Activated CD4-positive, alpha-beta T cell treated with anti-CD3 and anti-CD28 coated beads, Interleukin-2, amount 50 U/mL, for 4 hours (primary cell): Measurements from ENCODE around the gene HELZ.
"Not testable (repeated sequence)": the region's sequence is repeated elsewhere in the genome, so short reads cannot be mapped to it uniquely, and the experiment has no call there.

Source experiments
- DNase-seq, 2 experiments: peaks; one replicate each; pipeline ENCODE4 v3.0.0-alpha.2; 2020

The HELZ gene

DNA sequence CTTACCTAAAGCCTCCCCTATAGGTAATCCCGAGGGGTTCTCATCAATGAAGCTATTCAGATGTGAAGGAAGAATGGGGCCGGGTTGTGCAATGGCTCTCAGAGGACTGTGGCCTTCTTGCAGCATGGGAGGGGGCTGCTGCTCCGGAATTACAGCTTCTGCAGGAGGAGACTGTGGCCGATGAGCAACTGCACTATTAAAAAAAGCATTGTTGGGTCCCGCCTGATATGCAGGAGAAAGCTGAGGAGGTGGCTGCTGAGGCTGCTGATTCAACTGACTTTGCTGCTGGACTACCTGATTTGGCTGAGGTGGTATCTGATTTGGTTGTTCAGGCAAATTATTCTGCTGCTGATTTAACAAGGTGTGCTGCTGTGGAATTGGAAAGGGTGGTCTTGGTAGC lies 135.9 kb downstream of the HELZ start:
- DNase-seq: no peak

DNA sequence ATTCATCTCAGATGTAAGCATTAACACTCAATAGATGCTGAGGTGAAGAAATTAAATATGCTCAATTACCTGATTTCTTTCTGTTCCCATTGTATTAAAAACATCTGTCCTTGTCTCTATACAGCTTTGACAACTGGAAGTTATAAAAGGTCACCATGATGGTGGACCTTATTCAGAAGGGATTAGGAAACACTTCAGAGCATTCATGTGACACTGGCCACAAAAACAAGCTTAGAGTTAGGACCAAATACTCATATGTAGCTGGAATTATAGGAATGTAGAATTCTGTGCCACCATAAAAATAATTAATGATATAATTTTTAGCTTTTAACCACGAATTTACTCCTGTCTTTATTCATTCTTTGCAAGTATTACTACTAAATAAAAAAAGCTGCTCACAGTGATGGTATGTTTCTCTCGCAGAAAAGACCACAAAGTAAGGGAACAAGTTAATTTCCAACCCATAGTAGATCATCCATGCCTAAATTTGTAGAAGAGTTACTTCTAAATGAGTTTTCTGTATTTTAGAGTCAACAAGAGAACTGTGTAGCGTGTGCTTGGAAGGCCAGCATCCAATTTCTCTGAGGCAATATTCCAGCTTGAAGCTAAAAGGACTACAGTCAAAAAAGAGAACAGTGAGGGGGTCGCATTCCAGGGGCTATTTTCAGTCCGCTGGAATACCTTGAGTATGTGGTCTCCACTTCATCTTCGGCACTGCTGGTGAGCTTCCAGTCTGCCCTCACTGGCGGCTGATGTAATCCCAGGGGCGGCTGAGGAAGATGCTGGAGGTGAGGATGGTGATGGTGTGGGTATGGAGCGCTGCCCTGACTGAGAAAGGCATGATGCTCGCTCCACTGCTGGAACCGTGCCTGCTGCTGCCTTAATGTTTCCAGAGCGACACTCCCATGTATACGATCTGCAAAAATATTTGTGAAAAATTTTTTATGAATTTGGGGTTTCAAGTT lies 136.9 kb downstream of the HELZ start:
- DNase-seq: no peak

- DNase-seq: no peak
Measured at GRCh38 chr17:67107171-67107570, 137.8 kb downstream of the HELZ start.

DNA sequence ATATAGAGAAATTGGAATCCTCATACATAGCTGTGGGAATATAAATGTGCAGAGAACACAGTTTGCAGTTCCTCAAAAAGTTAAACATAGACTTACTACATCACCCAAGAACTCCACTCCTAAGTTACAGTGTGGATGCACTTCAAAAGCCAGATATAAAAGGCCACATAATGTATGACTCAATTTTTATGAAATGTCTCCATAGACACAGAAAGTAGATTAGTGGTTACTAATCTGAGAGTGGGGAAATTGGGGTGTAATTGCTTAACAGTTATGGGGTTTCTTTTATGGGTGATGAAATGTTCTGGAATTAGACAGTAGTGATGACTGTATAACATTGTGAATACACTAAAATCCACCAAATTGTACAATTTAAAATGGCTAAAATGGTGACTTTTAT lies 139.8 kb downstream of the HELZ start:
- DNase-seq: no peak

- not testable (repeated sequence) for DNase-seq
Measured at GRCh38 chr17:67104641-67105040, 140.4 kb downstream of the HELZ start.

- DNase-seq: no peak
Measured at GRCh38 chr17:67098006-67098405, 147.0 kb downstream of the HELZ start.

DNA sequence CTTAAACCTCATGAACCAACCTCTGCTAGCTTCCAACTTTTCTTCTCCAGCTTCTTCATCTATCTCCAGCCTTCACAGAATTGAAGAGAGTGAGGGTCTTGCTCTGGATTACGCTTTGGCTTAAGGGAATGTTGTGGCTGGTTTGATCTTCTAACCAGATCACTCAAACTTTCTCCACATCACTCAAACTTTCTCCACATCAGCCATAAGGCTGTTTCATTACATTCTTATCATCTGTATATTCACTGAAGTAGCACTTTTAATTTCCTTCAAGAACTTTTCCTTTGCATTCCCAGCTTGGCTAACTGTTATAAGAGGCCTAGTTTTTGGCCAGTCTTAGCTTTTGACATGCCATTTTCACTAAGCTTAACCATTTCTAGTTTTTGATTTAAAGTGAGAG lies 148.4 kb downstream of the HELZ start:
- no peak for DNase-seq

DNA sequence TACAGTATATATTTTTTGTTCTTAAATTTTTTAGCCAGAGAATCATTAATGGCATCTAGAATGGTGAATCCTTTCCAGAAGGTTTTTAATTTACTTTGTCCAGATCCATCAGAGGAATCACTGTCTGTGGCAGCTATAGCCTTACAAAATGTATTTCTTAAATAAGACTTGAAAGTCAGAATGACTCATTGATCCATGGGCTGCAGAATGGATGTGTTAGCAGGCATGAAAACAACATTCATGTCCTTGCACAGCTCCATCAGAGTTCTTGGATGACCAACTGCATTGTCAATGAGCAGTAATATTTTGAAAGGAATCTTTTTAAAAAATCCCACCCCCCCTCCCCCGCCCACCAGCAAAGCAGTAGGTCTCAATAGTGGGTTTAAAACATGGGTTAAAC lies 149.2 kb downstream of the HELZ start:
- no peak for DNase-seq

DNA sequence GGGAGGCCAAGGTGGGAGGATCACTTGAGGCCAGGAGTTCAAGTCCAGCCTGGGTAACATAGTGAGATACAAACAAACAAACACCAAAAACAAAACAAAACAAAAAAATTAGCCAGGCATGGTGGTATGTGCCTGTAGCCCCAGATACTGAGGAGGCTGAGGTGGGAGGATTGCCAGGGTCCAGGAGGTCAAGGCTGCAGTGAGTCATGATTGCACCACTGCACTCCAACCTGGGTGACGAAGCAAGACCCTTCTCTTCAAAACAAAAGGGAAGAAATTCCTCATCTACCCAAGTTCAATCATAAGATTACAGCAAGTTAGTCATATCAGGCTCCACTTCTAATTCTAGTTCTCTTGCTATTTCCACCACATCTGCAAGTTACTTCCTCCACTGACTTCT lies 149.7 kb downstream of the HELZ start:
- not testable (repeated sequence) for DNase-seq

DNA sequence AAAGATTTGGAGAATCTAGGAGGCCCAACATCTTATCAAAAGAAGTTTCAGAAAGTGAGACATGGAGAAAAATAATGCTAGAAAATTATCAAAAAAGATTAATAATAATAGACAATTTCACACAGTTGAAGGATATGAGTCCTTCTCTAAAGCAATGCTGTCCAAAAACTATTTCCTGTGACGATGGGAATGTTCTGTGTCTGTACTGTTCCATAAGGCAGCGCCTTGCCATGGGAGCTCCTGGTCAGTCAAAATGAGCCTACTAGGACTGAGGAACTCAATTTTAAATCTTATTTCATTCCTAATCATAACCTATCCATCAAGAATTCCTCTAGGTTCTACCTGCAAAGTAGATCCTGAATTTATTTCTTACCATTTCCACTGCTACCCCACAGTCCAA lies 151.6 kb downstream of the HELZ start:
- DNase-seq: no peak

DNA sequence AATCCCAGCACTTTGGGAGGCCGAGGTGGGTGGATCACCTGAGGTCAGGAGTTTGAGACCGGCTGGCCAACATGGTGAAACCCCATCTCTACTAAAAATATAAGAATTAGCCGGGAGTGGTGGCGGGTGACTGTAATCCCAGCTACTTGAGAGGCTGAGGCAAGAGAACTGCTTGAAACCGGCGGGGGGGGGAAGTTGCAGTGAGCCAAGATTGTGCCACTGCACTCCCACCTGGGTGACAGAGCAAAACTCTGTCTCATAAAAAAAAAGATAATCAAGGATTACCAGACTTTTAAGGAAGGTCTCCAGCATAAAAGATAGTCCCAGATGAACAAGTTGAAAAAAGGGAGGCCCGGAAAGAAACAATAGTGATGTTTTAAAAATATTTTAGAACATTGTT lies 152.3 kb downstream of the HELZ start:
- DNase-seq: not testable (repeated sequence)

DNA sequence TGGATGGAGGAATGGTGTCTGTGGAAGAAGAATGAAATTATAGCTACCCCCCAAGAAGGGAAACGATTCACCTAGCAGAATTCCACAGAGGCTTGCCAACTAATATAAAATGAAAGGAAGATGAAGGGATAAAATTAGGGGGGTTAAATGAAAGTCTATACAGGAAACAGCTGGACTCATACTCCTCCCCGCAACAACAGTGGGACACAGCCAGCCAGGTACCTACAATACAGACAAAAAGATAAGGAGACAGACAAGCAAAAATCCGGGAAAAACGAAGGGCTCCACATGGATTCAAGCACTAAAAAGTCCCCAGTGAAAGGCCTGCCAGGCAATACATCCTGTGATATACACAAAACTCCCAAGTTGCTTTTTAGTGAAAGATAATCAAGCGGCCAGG lies 152.7 kb downstream of the HELZ start:
- no peak for DNase-seq

- no peak for DNase-seq
Measured at GRCh38 chr17:67090341-67090740, 154.7 kb downstream of the HELZ start.

DNA sequence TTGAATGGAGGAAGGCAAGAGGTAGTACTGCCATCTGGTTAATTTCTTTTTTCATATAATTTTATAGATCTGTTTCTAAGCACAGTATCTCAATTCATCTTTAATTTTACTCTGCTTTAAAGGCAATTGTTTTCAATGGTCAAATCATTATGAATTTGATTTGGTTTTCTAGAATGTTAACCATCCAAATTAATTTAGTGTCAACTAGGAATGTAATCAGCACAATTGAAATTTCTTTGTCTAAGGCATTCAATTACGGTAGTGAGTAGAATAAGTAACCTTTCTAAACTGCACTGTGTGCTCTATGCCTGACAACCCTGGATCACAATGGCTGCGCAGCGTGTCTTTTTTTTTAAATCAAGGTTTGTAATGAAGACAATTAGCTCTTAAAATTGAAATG lies 156.4 kb downstream of the HELZ start:
- DNase-seq: no peak

- DNase-seq: no peak
Measured at GRCh38 chr17:67085406-67085805, 159.6 kb downstream of the HELZ start.

DNA sequence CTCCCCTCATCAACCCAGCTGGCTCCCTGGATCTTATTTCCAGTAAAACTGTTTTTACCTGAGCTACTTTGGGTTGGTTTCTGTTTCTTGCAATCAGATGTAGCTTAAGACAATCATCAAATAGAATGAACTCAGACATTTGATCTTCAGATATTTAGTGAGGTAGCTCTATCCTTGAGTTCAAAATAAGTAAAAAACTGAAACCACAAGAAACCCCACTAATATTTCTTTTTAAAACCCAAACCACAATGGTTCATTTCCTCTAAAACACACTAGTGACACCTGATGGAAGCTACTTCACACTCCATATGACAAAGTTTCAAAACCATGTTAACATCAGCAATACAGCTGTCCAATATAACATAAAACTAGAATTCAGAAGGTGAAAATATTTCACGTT lies 162.9 kb downstream of the HELZ start:
- no peak for DNase-seq

- DNase-seq: no peak
Measured at GRCh38 chr17:67080804-67081203, 164.2 kb downstream of the HELZ start.

- no peak for DNase-seq
Measured at GRCh38 chr17:67079491-67079890, 165.5 kb downstream of the HELZ start.

DNA sequence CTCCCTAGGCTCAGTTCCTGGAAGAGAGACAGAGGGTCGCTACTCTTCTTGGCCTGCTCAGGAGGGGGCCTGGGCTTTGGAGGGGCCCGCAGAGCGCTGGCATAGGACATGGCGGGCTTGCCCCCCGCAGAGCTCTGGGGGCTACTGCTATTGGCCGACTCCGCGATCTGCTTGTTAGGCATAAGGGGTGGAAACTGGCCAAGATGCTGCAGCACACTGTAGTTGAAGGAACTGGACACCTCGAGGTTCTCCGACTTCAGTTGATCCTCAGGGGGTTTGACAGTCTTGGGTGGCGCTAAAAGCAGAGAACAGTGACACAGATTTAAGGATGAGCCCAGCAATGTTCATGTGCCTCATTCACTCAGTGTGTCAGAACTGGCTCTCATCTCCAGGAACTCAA lies 166.7 kb downstream of the HELZ start:
- no peak for DNase-seq

- DNase-seq: no peak
Measured at GRCh38 chr17:67076290-67076689, 168.7 kb downstream of the HELZ start.

GRCh38 chr17:67074781-67075180 lies 170.2 kb downstream of the HELZ start:
- DNase-seq: no peak

GRCh38 chr17:67072885-67073284 lies 172.1 kb downstream of the HELZ start:
- DNase-seq: no peak

DNA sequence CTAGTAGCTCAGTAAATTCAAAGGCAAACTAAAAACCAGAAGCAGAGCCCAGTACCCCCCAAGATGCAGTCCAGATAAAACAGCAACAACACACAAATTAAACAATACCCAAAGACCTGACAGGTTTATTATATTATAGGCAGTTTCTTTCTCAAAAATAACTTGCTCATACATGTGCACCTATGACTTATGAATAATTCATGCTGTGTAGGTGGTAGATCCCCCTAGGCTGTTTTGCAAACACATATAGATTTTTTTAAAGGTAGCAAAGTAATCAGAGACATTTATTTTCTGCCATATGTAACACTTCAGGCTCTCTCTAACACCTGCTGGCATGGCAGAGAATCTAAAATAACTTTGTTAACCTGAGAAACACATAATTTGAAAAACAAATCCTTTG lies 173.4 kb downstream of the HELZ start:
- no peak for DNase-seq

DNA sequence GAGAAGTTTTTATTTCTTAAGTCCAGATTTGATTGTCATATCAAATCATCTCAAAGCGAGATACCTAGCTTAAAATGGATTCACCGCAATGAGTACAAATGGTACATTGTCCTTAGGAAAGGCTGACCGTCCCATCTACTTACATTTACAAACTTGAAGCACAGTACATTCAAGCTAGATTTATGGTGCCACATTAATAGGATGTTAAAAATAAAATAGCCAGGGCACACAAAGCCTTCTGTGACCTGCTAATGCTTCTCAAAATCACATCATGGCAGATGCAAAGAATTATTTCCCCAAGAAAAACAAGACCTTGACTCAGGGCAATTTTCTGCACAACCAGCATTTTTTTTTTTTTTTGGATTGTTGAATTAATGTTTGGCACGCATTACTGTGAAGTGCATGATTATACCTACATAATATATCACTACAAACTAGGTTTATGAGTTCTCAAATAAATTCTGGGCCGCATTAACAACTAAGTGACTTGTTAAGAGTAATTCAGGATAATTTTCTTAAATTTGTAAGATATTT lies 175.3 kb downstream of the HELZ start:
- no peak for DNase-seq

GRCh38 chr17:67068999-67069398 lies 176.0 kb downstream of the HELZ start:
- no peak for DNase-seq
